Osteoblast (primary cell): Measurements from ENCODE around the gene VARS1. TPM values are rescaled to one million over a fixed set of nuclear protein-coding genes. Genes with fewer than 3 reads are reported as not detected.
"Not testable (repeated sequence)": the region's sequence is repeated elsewhere in the genome, so short reads cannot be mapped to it uniquely, and the experiment has no call there.

Experiments used
- DNase-seq: peaks from one replicate; pipeline ENCODE4 v3.0.0; 2011; ENCODE audit warnings: low spot score, mixed read lengths; ENCODE audit not compliant: insufficient read length; ENCODE audit errors: missing footprints
- H2AFZ ChIP-seq: 2 replicates; pipeline ENCODE4 v1.6.0; 2011; ENCODE audit warnings: mild to moderate bottlenecking, low read length
- H3K27ac ChIP-seq: 2 replicates; pipeline ENCODE4 v1.5.1; 2011; ENCODE audit warnings: mild to moderate bottlenecking, low read depth, low read length, moderate library complexity
- H3K27me3 ChIP-seq: 2 replicates; pipeline ENCODE4 v1.6.0; 2012; ENCODE audit warnings: mild to moderate bottlenecking, control low read depth, inconsistent platforms, low read length, moderate library complexity; ENCODE audit not compliant: insufficient read depth
- H3K36me3 ChIP-seq: 2 replicates; pipeline ENCODE4 v1.5.1; 2011; ENCODE audit warnings: mild to moderate bottlenecking, low read length, control low read depth, moderate library complexity; ENCODE audit not compliant: insufficient read depth
- H3K4me1 ChIP-seq: 2 replicates; pipeline ENCODE4 v1.5.1; 2011; ENCODE audit warnings: mild to moderate bottlenecking, low read length, control low read depth, moderate library complexity; ENCODE audit not compliant: insufficient read depth
- H3K4me2 ChIP-seq: 2 replicates; pipeline ENCODE4 v1.6.0; 2011; ENCODE audit warnings: mild to moderate bottlenecking, low read length; ENCODE audit not compliant: insufficient read depth
- H3K4me3 ChIP-seq: fragments of 200-600 bp; sonication (generic); 3 replicates; pipeline ENCODE4 v1.5.1; 2012; ENCODE audit warnings: mild to moderate bottlenecking, low read length, inconsistent platforms; ENCODE audit not compliant: insufficient read depth
- H3K79me2 ChIP-seq: 2 replicates; pipeline ENCODE4 v1.6.0; 2012; ENCODE audit warnings: mild to moderate bottlenecking, low read length, control low read depth, inconsistent platforms; ENCODE audit not compliant: insufficient read depth
- H3K9me3 ChIP-seq: 2 replicates; pipeline ENCODE4 v1.5.1; 2011; ENCODE audit warnings: low read depth, low read length, control low read depth
- H4K20me1 ChIP-seq: 2 replicates; pipeline ENCODE4 v1.6.0; 2012; ENCODE audit warnings: mild to moderate bottlenecking, low read length, control low read depth; ENCODE audit not compliant: insufficient read depth
- total RNA-seq: library from RNA; depleted of rRNA; stranded (reverse); fragments of >200 nt; gene quantifications from 2 replicates; pipeline ENCODE4 v1.2.3, GENCODE V29; 2012
- TF ChIP-seq, protein P1 (sequence below): IDR thresholded peaks from 2 replicates; pipeline ENCODE4 v1.5.1; 2011; ENCODE audit warnings: mild to moderate bottlenecking, low read depth, low read length, moderate library complexity; ENCODE audit errors: extremely low read depth

VARS1 gene
- total RNA-seq, 1 donor: 42.0 TPM

DNA sequence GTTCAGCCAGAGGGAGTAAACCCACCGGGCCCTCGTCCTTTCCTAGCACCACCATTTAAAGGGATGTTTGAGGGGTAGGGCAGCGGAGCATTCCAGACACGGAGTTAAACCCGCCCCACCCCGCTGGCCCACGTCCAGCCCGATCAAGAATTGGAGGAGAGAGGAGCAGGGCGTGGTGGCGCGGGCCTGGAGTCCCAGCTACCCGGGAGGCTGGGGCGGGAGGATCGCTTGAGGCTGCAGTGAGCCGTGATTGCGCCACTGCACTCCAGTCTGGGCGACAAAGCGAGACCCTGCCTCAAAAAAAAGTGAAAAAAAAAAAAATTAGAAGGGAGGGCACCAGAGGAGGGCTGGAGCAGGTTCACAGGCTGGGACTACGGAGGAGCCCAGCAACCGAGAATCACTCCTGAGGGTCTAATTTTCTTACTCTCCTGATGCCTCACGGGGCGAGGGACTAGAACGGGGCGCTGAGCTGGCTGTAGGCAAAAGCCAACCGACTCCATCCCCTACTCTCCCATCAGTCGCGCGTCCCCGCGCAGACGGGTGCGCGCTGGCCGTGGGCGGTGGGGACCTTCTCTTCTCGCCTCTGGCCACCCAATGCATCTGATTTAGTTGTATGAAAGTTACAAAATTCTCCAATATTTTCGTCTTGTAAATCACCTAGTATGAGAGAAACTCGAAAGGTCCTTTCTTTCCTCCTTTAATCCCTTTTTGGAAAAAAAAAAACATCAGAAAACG, 25.9 kb upstream of the VARS1 start:
- Histone ChIP-seq H3K79me2 (peaks cover 4% of the 10 kb centered on the region), H3K36me3 (no peaks in the 10 kb centered on the region), H3K4me3 (peak overlapping the region; percentile 79), H3K27me3 (no peaks in the 10 kb centered on the region), H3K4me2 (peak overlapping the region; percentile 95), H2AFZ (peak overlapping the region; percentile 88), H3K27ac (peak overlapping the region; percentile 91), H3K9me3 (no peaks in the 10 kb centered on the region), H3K4me1 (peaks cover 26% of the 10 kb centered on the region), H4K20me1 (no peaks in the 10 kb centered on the region)
- DNase-seq: peak; percentile 88
- TF ChIP-seq, protein P1, sequence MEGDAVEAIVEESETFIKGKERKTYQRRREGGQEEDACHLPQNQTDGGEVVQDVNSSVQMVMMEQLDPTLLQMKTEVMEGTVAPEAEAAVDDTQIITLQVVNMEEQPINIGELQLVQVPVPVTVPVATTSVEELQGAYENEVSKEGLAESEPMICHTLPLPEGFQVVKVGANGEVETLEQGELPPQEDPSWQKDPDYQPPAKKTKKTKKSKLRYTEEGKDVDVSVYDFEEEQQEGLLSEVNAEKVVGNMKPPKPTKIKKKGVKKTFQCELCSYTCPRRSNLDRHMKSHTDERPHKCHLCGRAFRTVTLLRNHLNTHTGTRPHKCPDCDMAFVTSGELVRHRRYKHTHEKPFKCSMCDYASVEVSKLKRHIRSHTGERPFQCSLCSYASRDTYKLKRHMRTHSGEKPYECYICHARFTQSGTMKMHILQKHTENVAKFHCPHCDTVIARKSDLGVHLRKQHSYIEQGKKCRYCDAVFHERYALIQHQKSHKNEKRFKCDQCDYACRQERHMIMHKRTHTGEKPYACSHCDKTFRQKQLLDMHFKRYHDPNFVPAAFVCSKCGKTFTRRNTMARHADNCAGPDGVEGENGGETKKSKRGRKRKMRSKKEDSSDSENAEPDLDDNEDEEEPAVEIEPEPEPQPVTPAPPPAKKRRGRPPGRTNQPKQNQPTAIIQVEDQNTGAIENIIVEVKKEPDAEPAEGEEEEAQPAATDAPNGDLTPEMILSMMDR: no peak

DNA sequence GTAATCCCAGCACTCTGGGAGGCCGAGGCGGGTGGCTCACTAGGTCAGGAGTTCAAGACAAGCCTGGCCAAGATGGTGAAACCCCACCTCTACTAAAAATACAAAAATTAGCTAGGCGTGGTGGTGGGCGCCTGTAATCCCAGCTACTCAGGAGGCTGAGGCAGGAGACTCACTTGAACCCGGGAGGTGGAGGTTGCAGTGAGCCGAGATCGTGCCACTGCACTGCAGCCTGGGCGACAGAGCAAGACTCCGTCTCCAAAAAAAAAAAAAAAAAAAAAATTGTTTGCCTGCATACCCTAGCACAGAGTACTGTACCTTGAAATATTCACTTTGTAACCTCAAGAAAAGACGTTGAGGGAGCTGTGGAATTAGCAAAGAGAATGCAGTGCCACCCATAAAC, 24.8 kb upstream of the VARS1 start:
- not testable (repeated sequence) for H2AFZ ChIP-seq, DNase-seq
- peaks cover 23% of the 10 kb centered on the region for H3K4me1 ChIP-seq

GRCh38 chr6:31819871-31820299, 24.3 kb upstream of the VARS1 start:
- Histone ChIP-seq H3K4me3 (no peak overlapping the region), H3K27ac (no peak overlapping the region), H3K79me2 (peaks cover 4% of the 10 kb centered on the region), H3K9me3 (no peaks in the 10 kb centered on the region), H3K36me3 (no peaks in the 10 kb centered on the region), H3K4me2 (no peak overlapping the region), H3K4me1 (peaks cover 23% of the 10 kb centered on the region), H4K20me1 (no peaks in the 10 kb centered on the region), H3K27me3 (no peaks in the 10 kb centered on the region), H2AFZ (no peak overlapping the region)
- no peak for DNase-seq
- TF ChIP-seq, protein P1: no peak

More for the DNA sequence above, 24.8 kb upstream of the VARS1 start:
- not testable (repeated sequence) for H4K20me1 ChIP-seq, H3K27me3 ChIP-seq, H3K27ac ChIP-seq, H3K4me2 ChIP-seq, H3K4me3 ChIP-seq, H3K79me2 ChIP-seq, H3K36me3 ChIP-seq, H3K9me3 ChIP-seq

- H2AFZ ChIP-seq, H3K27me3 ChIP-seq, H3K79me2 ChIP-seq, H3K36me3 ChIP-seq, H3K9me3 ChIP-seq, H4K20me1 ChIP-seq: not testable (repeated sequence)
- DNase-seq: peak; percentile 78
- peak overlapping the region; percentile 85 for H3K4me2 ChIP-seq
- peak overlapping the region; percentile 12 for H3K27ac ChIP-seq
- peaks cover 32% of the 10 kb centered on the region for H3K4me1 ChIP-seq
- peak overlapping the region; percentile 67 for H3K4me3 ChIP-seq
These were observed 22.5 kb upstream of the VARS1 start for GRCh38 chr6:31817929-31818511.
